Lower lobe of right lung (tissue), 2 donors: ENCODE measurements around the gene AGMO. TPM values are rescaled to one million over a fixed set of nuclear protein-coding genes. Genes with fewer than 3 reads are reported as not detected.

Experiments
- ATAC-seq, 2 donors: fragments of 200-7000 bp; cut with Tn5 transposase; one replicate each; pipeline ENCODE4 v1.9.1; 2020 to 2022; ENCODE audit warnings: mild to moderate bottlenecking in 2 of 2, moderate library complexity in 2 of 2
- DNase-seq: peaks from one replicate; pipeline ENCODE4 v3.0.0-alpha.2; 2020
- H3K27ac ChIP-seq: fragments of 200-600 bp; one replicate; pipeline ENCODE4 v1.8.0; 2022
- H3K27me3 ChIP-seq: fragments of 200-600 bp; one replicate; pipeline ENCODE4 v1.8.0; 2022; ENCODE audit warnings: low read depth
- H3K36me3 ChIP-seq: fragments of 200-600 bp; one replicate; pipeline ENCODE4 v1.8.0; 2022; ENCODE audit warnings: mild to moderate bottlenecking
- H3K4me1 ChIP-seq: fragments of 200-600 bp; one replicate; pipeline ENCODE4 v1.8.0; 2022
- H3K4me3 ChIP-seq: fragments of 200-600 bp; one replicate; pipeline ENCODE4 v1.8.0; 2022; ENCODE audit warnings: mild to moderate bottlenecking
- H3K9me3 ChIP-seq: fragments of 200-600 bp; one replicate; pipeline ENCODE4 v1.8.0; 2022
- intact Hi-C: fragments of 100-400 bp; cut with DNase I; formaldehyde crosslinking; loops from one replicate; pipeline ENCODE4 v1.11.0; 2022
- total RNA-seq: library from RNA; stranded (reverse); fragmentation: NEBNext Ultra II Directional; extraction: Animal tissue kit (Norgen Biotek cat#: 25700); gene quantifications from one replicate; pipeline ENCODE4 v1.2.1, GENCODE V29; 2021
- TF ChIP-seq, protein P1 (sequence below): fragments of 200-600 bp; IDR thresholded peaks from one replicate; pipeline ENCODE4 v1.8.0; 2022; ENCODE audit warnings: antibody characterized with exemption, mild to moderate bottlenecking
- donor health status: DM: no; HTN: yes; CAD: no; lungs with severe emphysema.

AGMO gene
- total RNA-seq, 1 donor from 2014 or later: not detected

DNA sequence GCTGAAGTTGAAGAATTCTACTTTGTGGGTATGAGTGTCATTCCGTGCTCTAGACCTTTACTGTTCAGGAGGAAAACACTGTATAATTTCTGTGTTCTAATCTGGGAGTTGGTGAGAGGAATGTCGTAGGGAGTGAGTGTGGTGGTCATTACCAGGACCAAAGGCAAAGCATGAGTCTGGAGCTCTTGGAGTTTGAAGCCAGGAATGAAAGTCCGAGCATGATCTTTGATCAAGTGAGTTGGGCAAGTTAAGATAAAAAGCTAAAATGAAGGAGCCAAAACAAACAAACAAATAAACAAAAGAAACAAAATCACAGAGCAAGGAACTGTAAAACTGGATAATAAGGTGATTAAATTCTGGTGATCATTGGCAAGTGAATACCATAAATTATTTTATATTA is 161.4 kb downstream of the AGMO start:
- no peaks in the 10 kb centered on the region for H3K27me3 ChIP-seq
- no peaks in the 10 kb centered on the region for H3K9me3 ChIP-seq
- DNase-seq: no peak
- no peaks in the 10 kb centered on the region for H3K4me1 ChIP-seq
- TF ChIP-seq, protein P1, sequence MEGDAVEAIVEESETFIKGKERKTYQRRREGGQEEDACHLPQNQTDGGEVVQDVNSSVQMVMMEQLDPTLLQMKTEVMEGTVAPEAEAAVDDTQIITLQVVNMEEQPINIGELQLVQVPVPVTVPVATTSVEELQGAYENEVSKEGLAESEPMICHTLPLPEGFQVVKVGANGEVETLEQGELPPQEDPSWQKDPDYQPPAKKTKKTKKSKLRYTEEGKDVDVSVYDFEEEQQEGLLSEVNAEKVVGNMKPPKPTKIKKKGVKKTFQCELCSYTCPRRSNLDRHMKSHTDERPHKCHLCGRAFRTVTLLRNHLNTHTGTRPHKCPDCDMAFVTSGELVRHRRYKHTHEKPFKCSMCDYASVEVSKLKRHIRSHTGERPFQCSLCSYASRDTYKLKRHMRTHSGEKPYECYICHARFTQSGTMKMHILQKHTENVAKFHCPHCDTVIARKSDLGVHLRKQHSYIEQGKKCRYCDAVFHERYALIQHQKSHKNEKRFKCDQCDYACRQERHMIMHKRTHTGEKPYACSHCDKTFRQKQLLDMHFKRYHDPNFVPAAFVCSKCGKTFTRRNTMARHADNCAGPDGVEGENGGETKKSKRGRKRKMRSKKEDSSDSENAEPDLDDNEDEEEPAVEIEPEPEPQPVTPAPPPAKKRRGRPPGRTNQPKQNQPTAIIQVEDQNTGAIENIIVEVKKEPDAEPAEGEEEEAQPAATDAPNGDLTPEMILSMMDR: no peak
- intact Hi-C loops: no loop called here
- H3K4me3 ChIP-seq: no peak overlapping the region
- ATAC-seq: no peak
- H3K36me3 ChIP-seq: no peaks in the 10 kb centered on the region
- H3K27ac ChIP-seq: no peak overlapping the region

DNA sequence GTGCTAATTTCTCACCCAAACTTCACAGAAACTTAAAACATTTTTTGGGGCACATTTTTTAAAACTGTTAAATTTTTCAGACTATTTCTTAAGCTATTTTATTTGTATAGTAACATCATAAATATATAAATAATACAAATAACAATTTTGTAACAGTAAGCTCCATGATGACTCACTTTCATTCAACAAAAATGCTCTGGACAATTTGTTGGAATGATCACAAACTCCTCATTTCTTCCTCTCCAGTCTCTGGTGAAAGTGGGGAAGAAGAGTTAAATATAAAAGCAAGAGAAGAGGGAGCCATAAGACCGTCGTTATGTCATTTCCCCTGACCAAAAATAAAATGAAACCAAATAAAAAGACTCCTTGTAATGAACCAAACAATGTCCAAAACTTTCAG is 162.4 kb downstream of the AGMO start:
- Histone ChIP-seq H3K4me1 (no peaks in the 10 kb centered on the region), H3K27me3 (no peaks in the 10 kb centered on the region), H3K9me3 (no peaks in the 10 kb centered on the region), H3K4me3 (no peak overlapping the region), H3K36me3 (no peaks in the 10 kb centered on the region), H3K27ac (no peak overlapping the region)
- intact Hi-C loops: no loop called here
- no peak for DNase-seq
- no peak for ATAC-seq
- TF ChIP-seq, protein P1: no peak

DNA sequence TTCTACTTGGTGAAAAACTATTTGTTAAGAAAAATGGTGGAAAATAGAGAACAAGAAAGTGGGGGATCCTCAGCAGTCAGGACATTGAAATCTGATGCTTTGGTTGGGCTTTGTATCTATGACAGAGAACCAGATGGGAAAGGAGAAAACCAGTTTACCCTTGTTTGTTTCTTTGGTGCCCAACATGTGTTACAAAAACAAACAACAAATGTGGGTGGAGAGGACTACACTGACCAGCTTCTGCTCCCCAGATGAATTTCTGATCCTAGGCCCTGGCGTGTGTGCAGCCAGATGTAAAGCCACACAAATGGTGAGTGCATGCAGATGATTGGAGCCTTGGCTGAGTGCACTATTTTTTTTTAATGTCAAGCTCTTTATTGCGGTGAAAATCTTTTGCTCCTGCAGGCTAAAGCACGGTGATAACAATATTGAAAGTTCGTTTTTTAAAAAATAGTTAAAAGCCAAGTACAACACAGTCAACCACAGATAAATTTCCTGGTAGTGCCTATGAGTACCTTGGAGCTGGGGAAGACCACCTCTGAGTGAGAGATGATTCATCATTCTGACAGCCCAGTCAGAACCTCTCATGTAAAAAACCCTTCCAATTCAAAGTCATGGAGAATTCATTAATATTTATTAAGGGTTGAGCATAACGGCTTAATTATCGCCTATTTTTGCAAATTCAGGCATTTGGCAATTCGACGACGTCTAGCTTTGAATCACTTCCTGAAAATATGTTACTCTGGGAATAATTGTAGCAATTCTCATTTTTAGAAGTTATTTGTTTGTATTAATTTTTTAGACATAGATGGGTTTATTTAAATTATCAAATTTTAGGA is 163.7 kb downstream of the AGMO start:
- Histone ChIP-seq H3K4me3 (no peak overlapping the region), H3K27me3 (no peaks in the 10 kb centered on the region), H3K36me3 (no peaks in the 10 kb centered on the region), H3K27ac (no peak overlapping the region), H3K9me3 (no peaks in the 10 kb centered on the region), H3K4me1 (no peaks in the 10 kb centered on the region)
- ATAC-seq: no peak
- TF ChIP-seq, protein P1: no peak
- intact Hi-C loops: no loop called here
- DNase-seq: no peak

DNA sequence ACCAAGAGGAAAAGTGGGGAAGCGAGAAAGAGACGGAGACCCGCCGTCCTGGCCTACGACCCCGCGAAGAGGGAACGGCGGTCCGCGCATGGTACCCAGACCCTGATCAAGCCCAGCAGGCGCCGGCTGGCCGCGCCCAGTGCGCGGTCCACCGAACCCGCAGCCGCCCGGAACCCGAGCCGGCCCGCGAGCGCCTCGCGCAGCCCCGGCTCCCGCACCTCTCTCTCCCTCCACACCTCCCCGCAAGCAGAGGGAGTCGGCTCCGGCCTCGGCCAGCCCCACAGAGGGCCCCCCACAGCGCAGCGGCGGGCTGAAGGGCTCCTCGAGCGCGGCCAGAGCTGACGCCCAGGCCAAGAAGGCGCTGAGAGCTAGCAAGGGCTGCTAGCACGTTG is 164.7 kb downstream of the AGMO start:
- DNase-seq (no peak), ATAC-seq (peak in 1 of 2 donors; percentile 48)
- Histone ChIP-seq H3K4me1 (no peaks in the 10 kb centered on the region), H3K27ac (no peak overlapping the region), H3K27me3 (no peaks in the 10 kb centered on the region), H3K4me3 (no peak overlapping the region), H3K36me3 (no peaks in the 10 kb centered on the region), H3K9me3 (no peaks in the 10 kb centered on the region)
- TF ChIP-seq, protein P1: no peak
- intact Hi-C loops: no loop called here

DNA sequence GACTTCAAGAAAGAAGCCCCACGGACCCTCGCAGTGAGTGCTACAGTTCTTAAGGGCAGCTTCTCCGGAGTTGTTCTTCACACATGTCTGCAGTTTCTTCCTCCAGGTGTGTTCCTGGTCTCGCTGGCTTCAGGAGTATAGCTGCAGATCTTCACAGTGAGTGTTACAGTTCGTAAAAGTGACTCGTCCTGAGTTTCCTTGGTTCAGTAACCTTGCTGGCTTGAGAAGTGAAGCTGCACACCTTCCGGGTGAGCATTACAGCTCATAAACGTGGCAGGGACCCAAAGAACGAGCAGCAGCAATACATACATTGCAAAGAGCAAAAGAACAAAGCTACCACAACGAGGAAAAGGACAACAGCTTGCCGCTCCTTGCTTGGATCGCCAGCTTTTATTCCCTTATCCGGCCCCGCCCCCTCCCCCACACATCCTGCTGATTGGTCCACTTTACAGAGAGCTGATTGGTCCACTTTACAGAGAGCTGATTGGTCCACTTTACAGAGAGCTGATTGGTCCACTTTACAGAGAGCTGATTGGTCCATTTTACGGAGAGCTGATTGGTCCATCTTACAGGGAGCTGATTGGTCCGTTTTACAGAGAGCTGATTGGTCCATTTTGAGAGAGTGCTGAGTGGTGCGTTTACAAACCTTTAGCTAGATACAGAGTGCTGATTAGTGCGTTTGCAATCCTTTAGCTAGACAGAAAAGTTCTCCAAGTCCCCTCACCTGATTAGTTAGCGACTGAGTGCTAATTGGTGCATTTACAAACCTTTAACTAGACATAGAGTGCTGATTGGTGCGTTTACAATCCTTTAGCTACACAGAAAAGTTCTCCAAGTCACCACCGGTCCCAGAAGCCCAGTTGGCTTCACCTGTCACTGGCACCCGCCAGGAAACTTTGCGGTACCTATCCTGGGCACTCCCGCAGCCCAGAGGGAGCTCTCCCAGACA is 165.3 kb downstream of the AGMO start:
- no peak overlapping the region for H3K4me3 ChIP-seq
- H3K27ac ChIP-seq: no peak overlapping the region
- H3K36me3 ChIP-seq: no peaks in the 10 kb centered on the region
- intact Hi-C loops: no loop called here
- no peaks in the 10 kb centered on the region for H3K9me3 ChIP-seq
- H3K27me3 ChIP-seq: no peaks in the 10 kb centered on the region
- H3K4me1 ChIP-seq: no peaks in the 10 kb centered on the region
- no peak for ATAC-seq
- DNase-seq: no peak
- TF ChIP-seq, protein P1: no peak
